ENCODE data around the gene IL32.

Gene IL32

DNA sequence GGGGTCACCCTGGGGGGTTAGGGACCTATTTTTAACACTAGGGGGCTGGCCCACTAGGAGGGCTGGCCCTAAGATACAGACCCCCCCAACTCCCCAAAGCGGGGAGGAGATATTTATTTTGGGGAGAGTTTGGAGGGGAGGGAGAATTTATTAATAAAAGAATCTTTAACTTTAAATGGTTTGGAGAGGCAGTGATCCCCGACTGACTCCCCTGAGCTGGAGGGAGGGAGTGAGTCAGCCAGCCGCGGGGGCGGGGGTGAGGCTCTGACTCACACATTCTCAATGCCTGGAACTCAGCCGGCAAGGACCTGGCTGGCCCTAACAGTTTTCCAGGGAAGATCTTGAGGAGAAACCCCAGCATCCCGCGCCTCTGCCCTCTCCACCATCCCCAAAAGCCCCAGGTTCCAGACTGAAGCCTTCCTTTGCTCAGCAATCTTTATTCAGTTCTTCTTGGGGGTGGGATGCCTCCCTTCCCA is 43.2 kb upstream of the IL32 start (continued):
- TF ChIP-seq, protein P1, sequence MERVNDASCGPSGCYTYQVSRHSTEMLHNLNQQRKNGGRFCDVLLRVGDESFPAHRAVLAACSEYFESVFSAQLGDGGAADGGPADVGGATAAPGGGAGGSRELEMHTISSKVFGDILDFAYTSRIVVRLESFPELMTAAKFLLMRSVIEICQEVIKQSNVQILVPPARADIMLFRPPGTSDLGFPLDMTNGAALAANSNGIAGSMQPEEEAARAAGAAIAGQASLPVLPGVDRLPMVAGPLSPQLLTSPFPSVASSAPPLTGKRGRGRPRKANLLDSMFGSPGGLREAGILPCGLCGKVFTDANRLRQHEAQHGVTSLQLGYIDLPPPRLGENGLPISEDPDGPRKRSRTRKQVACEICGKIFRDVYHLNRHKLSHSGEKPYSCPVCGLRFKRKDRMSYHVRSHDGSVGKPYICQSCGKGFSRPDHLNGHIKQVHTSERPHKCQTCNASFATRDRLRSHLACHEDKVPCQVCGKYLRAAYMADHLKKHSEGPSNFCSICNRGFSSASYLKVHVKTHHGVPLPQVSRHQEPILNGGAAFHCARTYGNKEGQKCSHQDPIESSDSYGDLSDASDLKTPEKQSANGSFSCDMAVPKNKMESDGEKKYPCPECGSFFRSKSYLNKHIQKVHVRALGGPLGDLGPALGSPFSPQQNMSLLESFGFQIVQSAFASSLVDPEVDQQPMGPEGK (tag by site-specific recombination; IDR thresholded peaks at IDR 0.05): peak; percentile 12; the same call in 1 of the 2 replicates
- TF ChIP-seq ZNF76 (tag by site-specific recombination; IDR thresholded peaks at IDR 0.05; ENCODE audit: borderline replicate concordance, low read depth) (peak; percentile 57; the same call in 1 of the 2 replicates), KLF16 (tag by site-specific recombination; IDR thresholded peaks at IDR 0.05) (peak; percentile 47), EGR2 (tag by site-specific recombination; IDR thresholded peaks at IDR 0.05; ENCODE audit: low read depth) (peak; percentile 44; the same call in 1 of the 2 replicates), KLF10 (tag by site-specific recombination; IDR thresholded peaks at IDR 0.05) (peak; percentile 90), ZBTB1 (tag by site-specific recombination; IDR thresholded peaks at IDR 0.05) (no peak), ZEB2 (tag by site-specific recombination; IDR thresholded peaks at IDR 0.05) (0 out of 2 replicates have a peak, but pooled peaks have one; percentile 9), ZFHX2 (tag by site-specific recombination; conservative IDR thresholded peaks at IDR 0.05) (peak; percentile 57; the same call in 1 of the 2 replicates), MZF1 (tag by site-specific recombination; IDR thresholded peaks at IDR 0.05; ENCODE audit: borderline replicate concordance) (peak; percentile 59; the same call in 1 of the 2 replicates), WT1 (tag by site-specific recombination; IDR thresholded peaks at IDR 0.05) (peak; percentile 63), SALL2 (tag by site-specific recombination; IDR thresholded peaks at IDR 0.05; ENCODE audit: borderline replicate concordance) (no peak), ZNF654 (tag by site-specific recombination; IDR thresholded peaks at IDR 0.05; ENCODE audit: low read depth) (no peak), ZNF366 (tag by site-specific recombination; conservative IDR thresholded peaks at IDR 0.05) (peak; percentile 68), IKZF3 (tag by site-specific recombination; IDR thresholded peaks at IDR 0.05) (peak; percentile 97), BCL11B (tag by site-specific recombination; IDR thresholded peaks at IDR 0.05; ENCODE audit: low read depth) (0 out of 2 replicates have a peak, but pooled peaks have one; percentile 20), ZBTB6 (tag by site-specific recombination; IDR thresholded peaks at IDR 0.05) (peak; percentile 6; the same call in 1 of the 2 replicates), ZNF830 (tag by site-specific recombination; IDR thresholded peaks at IDR 0.05; ENCODE audit: low read depth) (no peak)
- TF ChIP-seq, protein P2, sequence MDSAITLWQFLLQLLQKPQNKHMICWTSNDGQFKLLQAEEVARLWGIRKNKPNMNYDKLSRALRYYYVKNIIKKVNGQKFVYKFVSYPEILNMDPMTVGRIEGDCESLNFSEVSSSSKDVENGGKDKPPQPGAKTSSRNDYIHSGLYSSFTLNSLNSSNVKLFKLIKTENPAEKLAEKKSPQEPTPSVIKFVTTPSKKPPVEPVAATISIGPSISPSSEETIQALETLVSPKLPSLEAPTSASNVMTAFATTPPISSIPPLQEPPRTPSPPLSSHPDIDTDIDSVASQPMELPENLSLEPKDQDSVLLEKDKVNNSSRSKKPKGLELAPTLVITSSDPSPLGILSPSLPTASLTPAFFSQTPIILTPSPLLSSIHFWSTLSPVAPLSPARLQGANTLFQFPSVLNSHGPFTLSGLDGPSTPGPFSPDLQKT (IDR thresholded peaks at IDR 0.05; ENCODE audit: borderline replicate concordance, low read depth, low read length): no peak
- TF ChIP-seq, protein P3, sequence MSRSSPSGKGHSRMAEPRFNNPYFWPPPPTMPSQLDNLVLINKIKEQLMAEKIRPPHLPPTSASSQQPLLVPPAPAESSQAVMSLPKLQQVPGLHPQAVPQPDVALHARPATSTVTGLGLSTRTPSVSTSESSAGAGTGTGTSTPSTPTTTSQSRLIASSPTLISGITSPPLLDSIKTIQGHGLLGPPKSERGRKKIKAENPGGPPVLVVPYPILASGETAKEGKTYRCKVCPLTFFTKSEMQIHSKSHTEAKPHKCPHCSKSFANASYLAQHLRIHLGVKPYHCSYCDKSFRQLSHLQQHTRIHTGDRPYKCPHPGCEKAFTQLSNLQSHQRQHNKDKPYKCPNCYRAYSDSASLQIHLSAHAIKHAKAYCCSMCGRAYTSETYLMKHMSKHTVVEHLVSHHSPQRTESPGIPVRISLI (tag by site-specific recombination; IDR thresholded peaks at IDR 0.05): no peak

DNA sequence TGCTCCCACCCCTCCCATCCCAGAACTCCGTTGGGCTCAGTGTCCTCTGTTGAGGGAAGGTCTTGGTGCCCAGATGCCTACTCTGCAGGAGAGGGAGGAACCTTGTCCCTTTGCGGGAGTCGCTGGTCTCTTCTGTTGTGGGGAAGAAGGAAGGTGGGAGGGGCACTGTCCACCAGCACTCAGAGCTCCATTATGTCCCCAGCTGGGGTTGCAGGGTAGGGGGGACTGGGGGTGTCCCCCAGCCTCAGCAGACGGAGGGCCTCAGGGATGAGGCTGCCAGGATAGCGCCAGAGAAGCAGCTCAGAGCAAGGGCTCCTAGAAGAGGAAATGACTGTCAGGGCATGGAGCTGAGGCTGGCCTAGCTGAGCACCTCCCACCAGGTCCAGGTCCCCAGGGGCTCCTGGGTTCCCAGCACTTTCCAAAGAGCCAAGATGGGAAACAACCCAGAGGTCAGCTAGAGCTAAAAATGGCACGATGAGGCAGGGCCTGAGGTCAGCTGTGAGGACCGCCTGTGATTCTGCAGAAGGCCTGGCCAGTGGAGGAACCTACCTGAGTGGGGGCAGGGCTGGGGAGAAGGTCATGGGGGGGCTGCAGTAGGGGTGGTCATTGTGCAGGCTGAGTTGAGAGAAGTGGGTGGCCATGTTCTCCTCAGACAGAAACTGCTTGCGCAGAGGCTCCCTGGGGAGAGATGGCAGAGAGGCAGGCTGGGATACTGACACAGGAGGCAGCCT is 42.6 kb upstream of the IL32 start:
- ChIA-PET POLR2A (interaction anchor here (0.6 to 11.9 kb wide), 14 partner anchors 10 to 488 kb away, joined by 3 to 247 read pairs (median 4); partner anchors contain the start of genes KREMEN2, PAQR4 and PKMYT1), CTCF (interaction anchor here (0.6 to 4.1 kb wide), 6 partner anchors 8 to 1922 kb away, joined by 3 to 41 read pairs (median 3); no protein-coding TSS in a partner anchor)
- Histone ChIP-seq H3K9me3 (ENCODE audit: control insufficient read depth, insufficient read depth, low read depth, low read length) (no peaks in the 10 kb centered on the region), H3K27ac (ENCODE audit: extremely low read depth, low read depth, low read length) (peak overlapping the region; percentile 54), H3K36me3 (ENCODE audit: control insufficient read depth in 2 of 2, insufficient read depth in 1 of 2, low read length in 2 of 2) (peaks cover 0 to 22% of the 10 kb centered on the region in 2 experiments; a peak in 1 of 3 replicates), H3K4me1 (ENCODE audit: control insufficient read depth, insufficient read depth, low read length) (peaks cover 23% of the 10 kb centered on the region), H3K4me3 (ENCODE audit: low read depth, low read length) (peak overlapping the region; percentile 72)
- TF ChIP-seq ZXDB (tag by site-specific recombination; IDR thresholded peaks at IDR 0.05) (peak; percentile 12; the same call in 1 of the 2 replicates), MZF1 (tag by site-specific recombination; IDR thresholded peaks at IDR 0.05; ENCODE audit: borderline replicate concordance) (no peak), GLIS2 (tag by site-specific recombination; IDR thresholded peaks at IDR 0.05) (peak; percentile 71), ZNF324 (tag by site-specific recombination; IDR thresholded peaks at IDR 0.05) (no peak)
- TF ChIP-seq, protein P4, sequence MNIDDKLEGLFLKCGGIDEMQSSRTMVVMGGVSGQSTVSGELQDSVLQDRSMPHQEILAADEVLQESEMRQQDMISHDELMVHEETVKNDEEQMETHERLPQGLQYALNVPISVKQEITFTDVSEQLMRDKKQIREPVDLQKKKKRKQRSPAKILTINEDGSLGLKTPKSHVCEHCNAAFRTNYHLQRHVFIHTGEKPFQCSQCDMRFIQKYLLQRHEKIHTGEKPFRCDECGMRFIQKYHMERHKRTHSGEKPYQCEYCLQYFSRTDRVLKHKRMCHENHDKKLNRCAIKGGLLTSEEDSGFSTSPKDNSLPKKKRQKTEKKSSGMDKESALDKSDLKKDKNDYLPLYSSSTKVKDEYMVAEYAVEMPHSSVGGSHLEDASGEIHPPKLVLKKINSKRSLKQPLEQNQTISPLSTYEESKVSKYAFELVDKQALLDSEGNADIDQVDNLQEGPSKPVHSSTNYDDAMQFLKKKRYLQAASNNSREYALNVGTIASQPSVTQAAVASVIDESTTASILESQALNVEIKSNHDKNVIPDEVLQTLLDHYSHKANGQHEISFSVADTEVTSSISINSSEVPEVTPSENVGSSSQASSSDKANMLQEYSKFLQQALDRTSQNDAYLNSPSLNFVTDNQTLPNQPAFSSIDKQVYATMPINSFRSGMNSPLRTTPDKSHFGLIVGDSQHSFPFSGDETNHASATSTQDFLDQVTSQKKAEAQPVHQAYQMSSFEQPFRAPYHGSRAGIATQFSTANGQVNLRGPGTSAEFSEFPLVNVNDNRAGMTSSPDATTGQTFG (tag by site-specific recombination; IDR thresholded peaks at IDR 0.05; ENCODE audit: borderline replicate concordance): no peak
- TF ChIP-seq, protein P1 (tag by site-specific recombination; IDR thresholded peaks at IDR 0.05): 0 out of 2 replicates have a peak, but pooled peaks have one; percentile 32

Data from HEK293 (cell line).